ENCODE data around the gene ZNF438. TPM values are rescaled to one million over a fixed set of nuclear protein-coding genes. Genes with fewer than 3 reads are reported as not detected.

The ZNF438 gene
- polyA plus RNA-seq, 3 donors = 5.4 to 11.1 (median 9.3) TPM

DNA sequence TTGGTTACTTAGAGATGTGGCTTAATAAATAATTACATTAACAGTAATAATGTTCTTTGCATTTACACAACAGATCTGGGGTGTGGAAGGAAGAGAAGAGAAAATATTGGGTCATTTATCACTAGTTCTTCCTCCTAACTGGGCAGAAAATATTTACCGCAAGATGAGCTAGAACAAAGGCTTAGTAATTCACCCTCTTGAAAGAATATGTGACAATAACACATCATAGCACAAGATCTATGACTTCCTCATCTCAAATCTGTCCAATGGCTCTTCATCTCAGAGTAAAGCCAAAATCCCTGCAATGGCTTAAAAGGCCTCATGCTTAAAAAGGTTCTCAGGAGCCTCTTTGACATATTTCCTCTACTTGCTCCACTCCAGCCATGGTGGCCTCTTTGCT is 178.6 kb downstream of the ZNF438 start:
- no peaks in the 10 kb centered on the region for H4K20me1 ChIP-seq (ENCODE audit: insufficient read depth, low read length)
- WGBS (ENCODE audit: insufficient coverage) = 60% methylated on average over 1 of the region's 1 CpG
- peak; percentile 20 to 44 (median 23) for DNase-seq
- Mint-ChIP-seq H3K27me3 (ENCODE audit: low read depth in 3 of 3) (no peaks in the 10 kb centered on the region), H3K4me1 (peaks cover 48% of the 10 kb centered on the region), H3K36me3 (peaks cover 35 to 45% of the 10 kb centered on the region in 2 donors), H3K27ac (peak overlapping the region; percentile 44 to 91 (median 85)), H3K9me3 (no peaks in the 10 kb centered on the region), H3K4me3 (no peak overlapping the region)
- intact Hi-C loops (cut with micrococcal nuclease) = no loop called here
- H3K79me2 ChIP-seq (ENCODE audit: insufficient read depth, low read length) = no peaks in the 10 kb centered on the region
- no peaks in the 10 kb centered on the region for H3K9me3 ChIP-seq (replicated peaks in 1 of 2; ENCODE audit: control insufficient read depth in 1 of 2, insufficient read depth in 1 of 2, low read length in 2 of 2)
- TF ChIP-seq, protein P1, sequence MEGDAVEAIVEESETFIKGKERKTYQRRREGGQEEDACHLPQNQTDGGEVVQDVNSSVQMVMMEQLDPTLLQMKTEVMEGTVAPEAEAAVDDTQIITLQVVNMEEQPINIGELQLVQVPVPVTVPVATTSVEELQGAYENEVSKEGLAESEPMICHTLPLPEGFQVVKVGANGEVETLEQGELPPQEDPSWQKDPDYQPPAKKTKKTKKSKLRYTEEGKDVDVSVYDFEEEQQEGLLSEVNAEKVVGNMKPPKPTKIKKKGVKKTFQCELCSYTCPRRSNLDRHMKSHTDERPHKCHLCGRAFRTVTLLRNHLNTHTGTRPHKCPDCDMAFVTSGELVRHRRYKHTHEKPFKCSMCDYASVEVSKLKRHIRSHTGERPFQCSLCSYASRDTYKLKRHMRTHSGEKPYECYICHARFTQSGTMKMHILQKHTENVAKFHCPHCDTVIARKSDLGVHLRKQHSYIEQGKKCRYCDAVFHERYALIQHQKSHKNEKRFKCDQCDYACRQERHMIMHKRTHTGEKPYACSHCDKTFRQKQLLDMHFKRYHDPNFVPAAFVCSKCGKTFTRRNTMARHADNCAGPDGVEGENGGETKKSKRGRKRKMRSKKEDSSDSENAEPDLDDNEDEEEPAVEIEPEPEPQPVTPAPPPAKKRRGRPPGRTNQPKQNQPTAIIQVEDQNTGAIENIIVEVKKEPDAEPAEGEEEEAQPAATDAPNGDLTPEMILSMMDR (IDR thresholded peaks at IDR 0.05) = no peak
- H3K27ac ChIP-seq (ENCODE audit: low read depth in 1 of 2, low read length in 2 of 2) = peak overlapping the region; percentile 34 to 56
- H3K4me1 ChIP-seq (ENCODE audit: control insufficient read depth in 1 of 2, insufficient read depth in 2 of 2, low read length in 2 of 2) = peaks cover 30 to 38% of the 10 kb centered on the region in 2 donors
- no peak overlapping the region for H3K9ac ChIP-seq (ENCODE audit: insufficient read depth, low read length, poor library complexity, severe bottlenecking)
- peaks cover 17 to 25% of the 10 kb centered on the region in 2 donors for H3K36me3 ChIP-seq (replicated peaks in 1 of 2; ENCODE audit: control insufficient read depth in 1 of 2, insufficient read depth in 2 of 2, low read length in 2 of 2)
- no peaks in the 10 kb centered on the region for H3K27me3 ChIP-seq (ENCODE audit: control insufficient read depth in 2 of 2, insufficient read depth in 2 of 2, low read length in 2 of 2)
- no peak overlapping the region for H3K4me2 ChIP-seq (replicated peaks; ENCODE audit: extremely low read depth, low read length, poor library complexity, severe bottlenecking)
- no peak overlapping the region for H2AFZ ChIP-seq (ENCODE audit: insufficient read depth, low read depth, low read length, poor library complexity, severe bottlenecking)
- no peak overlapping the region for H3K4me3 ChIP-seq (replicated peaks in 1 of 3; ENCODE audit: low read depth in 2 of 3, low read length in 3 of 3)

GRCh38 chr10:30850776-30851175 is 180.9 kb downstream of the ZNF438 start:
- TF ChIP-seq, protein P1 (IDR thresholded peaks at IDR 0.05) = no peak
- no peaks in the 10 kb centered on the region for H3K79me2 ChIP-seq (ENCODE audit: insufficient read depth, low read length)
- H3K27me3 ChIP-seq (ENCODE audit: control insufficient read depth in 2 of 2, insufficient read depth in 2 of 2, low read length in 2 of 2) = no peaks in the 10 kb centered on the region
- no peaks in the 10 kb centered on the region for H3K27me3 Mint-ChIP-seq (ENCODE audit: low read depth in 3 of 3)
- peaks cover 24 to 47% of the 10 kb centered on the region in 2 donors for H3K36me3 ChIP-seq (replicated peaks in 1 of 2; ENCODE audit: control insufficient read depth in 1 of 2, insufficient read depth in 2 of 2, low read length in 2 of 2)
- intact Hi-C loops (cut with micrococcal nuclease) = no loop called here
- no peak overlapping the region for H3K4me3 ChIP-seq (replicated peaks in 1 of 3; ENCODE audit: low read depth in 2 of 3, low read length in 3 of 3)
- H3K4me3 Mint-ChIP-seq = no peak overlapping the region
- no peak overlapping the region for H3K27ac ChIP-seq (ENCODE audit: low read depth in 1 of 2, low read length in 2 of 2)
- no peak overlapping the region for H3K9ac ChIP-seq (ENCODE audit: insufficient read depth, low read length, poor library complexity, severe bottlenecking)
- no peak overlapping the region for H2AFZ ChIP-seq (ENCODE audit: insufficient read depth, low read depth, low read length, poor library complexity, severe bottlenecking)
- no peak overlapping the region for H3K4me2 ChIP-seq (replicated peaks; ENCODE audit: extremely low read depth, low read length, poor library complexity, severe bottlenecking)
- H4K20me1 ChIP-seq (ENCODE audit: insufficient read depth, low read length) = no peaks in the 10 kb centered on the region
- H3K36me3 Mint-ChIP-seq = peaks cover 45 to 65% of the 10 kb centered on the region in 2 donors
- H3K27ac Mint-ChIP-seq = no peak overlapping the region
- H3K4me1 Mint-ChIP-seq = peaks cover 31% of the 10 kb centered on the region
- 100% methylated on average over 1 of the region's 2 CpGs for WGBS (ENCODE audit: insufficient coverage)
- no peaks in the 10 kb centered on the region for H3K9me3 Mint-ChIP-seq
- no peak for DNase-seq
- no peaks in the 10 kb centered on the region for H3K9me3 ChIP-seq (replicated peaks in 1 of 2; ENCODE audit: control insufficient read depth in 1 of 2, insufficient read depth in 1 of 2, low read length in 2 of 2)
- H3K4me1 ChIP-seq (ENCODE audit: control insufficient read depth in 1 of 2, insufficient read depth in 2 of 2, low read length in 2 of 2) = peaks cover 20 to 26% of the 10 kb centered on the region in 2 donors
